HCT116 (cell line): Measurements from ENCODE around the gene TMED10.

Experiments
- ATF3 ChIP-seq: IDR thresholded peaks from 2 replicates; pipeline ENCODE4 v1.6.1; 2012
- CBX3 ChIP-seq: IDR thresholded peaks from 2 replicates; pipeline ENCODE4 v1.6.1; 2012; ENCODE audit warnings: low read depth
- CEBPB ChIP-seq: IDR thresholded peaks from 2 replicates; pipeline ENCODE4 v1.6.1; 2012; ENCODE audit warnings: low read depth
- EZH2 ChIP-seq: fragments of 200-600 bp; sonication (generic); IDR thresholded peaks from 2 replicates; pipeline ENCODE4 v1.6.1; 2017; ENCODE audit warnings: antibody characterized with exemption, mixed run types
- EZH2phosphoT487 ChIP-seq: fragments of 200-600 bp; IDR thresholded peaks from 2 replicates; pipeline ENCODE4 v1.6.1; 2018; ENCODE audit warnings: antibody characterized with exemption, borderline replicate concordance
- MAX ChIP-seq: IDR thresholded peaks from 2 replicates; pipeline ENCODE4 v1.6.1; 2012
- POLR2A ChIP-seq: IDR thresholded peaks from 2 replicates; pipeline ENCODE4 v1.7.0; 2011; ENCODE audit warnings: borderline replicate concordance; ENCODE audit not compliant: insufficient read depth, insufficient read length; ENCODE audit errors: extremely low read depth
- POLR2AphosphoS5 ChIP-seq: IDR thresholded peaks from 2 replicates; pipeline ENCODE4 v1.6.1; 2011; ENCODE audit warnings: mild to moderate bottlenecking, low read depth, low read length, moderate library complexity
- RAD21 ChIP-seq: IDR thresholded peaks from 2 replicates; pipeline ENCODE4 v1.6.1; 2012; ENCODE audit warnings: low read depth, mild to moderate bottlenecking
- SP1 ChIP-seq: IDR thresholded peaks from 2 replicates; pipeline ENCODE4 v1.6.1; 2012; ENCODE audit warnings: low read depth
- YY1 ChIP-seq: IDR thresholded peaks from 2 replicates; pipeline ENCODE4 v1.6.1; 2011; ENCODE audit warnings: low read length, low read depth, moderate library complexity, mild to moderate bottlenecking; ENCODE audit not compliant: insufficient replicate concordance; ENCODE audit errors: extremely low read depth
- ZBTB33 ChIP-seq: IDR thresholded peaks from 2 replicates; pipeline ENCODE4 v1.6.1; 2011; ENCODE audit warnings: mild to moderate bottlenecking, low read length, moderate library complexity; ENCODE audit not compliant: insufficient replicate concordance; ENCODE audit errors: extremely low read depth
- TF ChIP-seq, protein P1 (sequence below), 3 experiments: fragments of 200-600 bp in 1 of 3; sonication (generic) in 1 of 3; IDR thresholded peaks in 2 of 3; conservative IDR thresholded peaks in 1 of 3; 2 replicates each; pipeline ENCODE4 v1.5.1; 2012 to 2017; ENCODE audit warnings: low read depth in 2 of 3, low read length in 2 of 3, antibody characterized with exemption in 1 of 3, borderline replicate concordance in 1 of 3, control low read depth in 1 of 3, mild to moderate bottlenecking in 1 of 3, mixed read lengths in 1 of 3, mixed run types in 1 of 3, moderate library complexity in 1 of 3; ENCODE audit not compliant: insufficient read depth in 1 of 3
- TF ChIP-seq, protein P2 (sequence below): IDR thresholded peaks from 2 replicates; pipeline ENCODE4 v1.6.1; 2012; ENCODE audit warnings: low read depth

DNA sequence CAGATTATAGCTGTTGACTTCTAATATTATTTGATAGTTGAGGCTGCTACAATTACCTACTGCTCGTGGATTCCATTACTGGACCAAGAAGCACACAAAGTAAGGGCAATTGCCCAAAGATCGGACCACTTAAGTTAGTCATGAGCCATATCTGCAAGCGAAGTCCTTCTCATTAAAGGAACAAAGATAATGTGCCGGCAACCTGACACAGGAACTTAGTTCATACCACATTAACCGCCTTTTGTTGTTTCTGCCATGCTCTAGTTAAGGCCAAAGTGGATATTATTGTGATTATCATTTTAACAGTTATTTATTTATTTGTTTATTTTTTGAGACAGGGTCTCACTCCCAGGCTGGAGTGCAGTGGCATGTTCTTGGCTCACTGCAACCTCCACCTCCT, 38.1 kb upstream of the TMED10 start:
- TF ChIP-seq CEBPB (no peak), ATF3 (no peak), MAX (no peak), ZBTB33 (no peak), YY1 (no peak), EZH2phosphoT487 (no peak), POLR2AphosphoS5 (no peak), CBX3 (no peak), RAD21 (no peak), EZH2 (no peak), POLR2A (no peak), SP1 (no peak)
- TF ChIP-seq, protein P1, sequence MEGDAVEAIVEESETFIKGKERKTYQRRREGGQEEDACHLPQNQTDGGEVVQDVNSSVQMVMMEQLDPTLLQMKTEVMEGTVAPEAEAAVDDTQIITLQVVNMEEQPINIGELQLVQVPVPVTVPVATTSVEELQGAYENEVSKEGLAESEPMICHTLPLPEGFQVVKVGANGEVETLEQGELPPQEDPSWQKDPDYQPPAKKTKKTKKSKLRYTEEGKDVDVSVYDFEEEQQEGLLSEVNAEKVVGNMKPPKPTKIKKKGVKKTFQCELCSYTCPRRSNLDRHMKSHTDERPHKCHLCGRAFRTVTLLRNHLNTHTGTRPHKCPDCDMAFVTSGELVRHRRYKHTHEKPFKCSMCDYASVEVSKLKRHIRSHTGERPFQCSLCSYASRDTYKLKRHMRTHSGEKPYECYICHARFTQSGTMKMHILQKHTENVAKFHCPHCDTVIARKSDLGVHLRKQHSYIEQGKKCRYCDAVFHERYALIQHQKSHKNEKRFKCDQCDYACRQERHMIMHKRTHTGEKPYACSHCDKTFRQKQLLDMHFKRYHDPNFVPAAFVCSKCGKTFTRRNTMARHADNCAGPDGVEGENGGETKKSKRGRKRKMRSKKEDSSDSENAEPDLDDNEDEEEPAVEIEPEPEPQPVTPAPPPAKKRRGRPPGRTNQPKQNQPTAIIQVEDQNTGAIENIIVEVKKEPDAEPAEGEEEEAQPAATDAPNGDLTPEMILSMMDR (IDR thresholded peaks at IDR 0.05 in 2 of 3, conservative IDR thresholded peaks at IDR 0.05 in 1 of 3; ENCODE audit: borderline replicate concordance in 1 of 3, insufficient read depth in 1 of 3, low read depth in 2 of 3, low read length in 2 of 3) = no peak
- TF ChIP-seq, protein P2, sequence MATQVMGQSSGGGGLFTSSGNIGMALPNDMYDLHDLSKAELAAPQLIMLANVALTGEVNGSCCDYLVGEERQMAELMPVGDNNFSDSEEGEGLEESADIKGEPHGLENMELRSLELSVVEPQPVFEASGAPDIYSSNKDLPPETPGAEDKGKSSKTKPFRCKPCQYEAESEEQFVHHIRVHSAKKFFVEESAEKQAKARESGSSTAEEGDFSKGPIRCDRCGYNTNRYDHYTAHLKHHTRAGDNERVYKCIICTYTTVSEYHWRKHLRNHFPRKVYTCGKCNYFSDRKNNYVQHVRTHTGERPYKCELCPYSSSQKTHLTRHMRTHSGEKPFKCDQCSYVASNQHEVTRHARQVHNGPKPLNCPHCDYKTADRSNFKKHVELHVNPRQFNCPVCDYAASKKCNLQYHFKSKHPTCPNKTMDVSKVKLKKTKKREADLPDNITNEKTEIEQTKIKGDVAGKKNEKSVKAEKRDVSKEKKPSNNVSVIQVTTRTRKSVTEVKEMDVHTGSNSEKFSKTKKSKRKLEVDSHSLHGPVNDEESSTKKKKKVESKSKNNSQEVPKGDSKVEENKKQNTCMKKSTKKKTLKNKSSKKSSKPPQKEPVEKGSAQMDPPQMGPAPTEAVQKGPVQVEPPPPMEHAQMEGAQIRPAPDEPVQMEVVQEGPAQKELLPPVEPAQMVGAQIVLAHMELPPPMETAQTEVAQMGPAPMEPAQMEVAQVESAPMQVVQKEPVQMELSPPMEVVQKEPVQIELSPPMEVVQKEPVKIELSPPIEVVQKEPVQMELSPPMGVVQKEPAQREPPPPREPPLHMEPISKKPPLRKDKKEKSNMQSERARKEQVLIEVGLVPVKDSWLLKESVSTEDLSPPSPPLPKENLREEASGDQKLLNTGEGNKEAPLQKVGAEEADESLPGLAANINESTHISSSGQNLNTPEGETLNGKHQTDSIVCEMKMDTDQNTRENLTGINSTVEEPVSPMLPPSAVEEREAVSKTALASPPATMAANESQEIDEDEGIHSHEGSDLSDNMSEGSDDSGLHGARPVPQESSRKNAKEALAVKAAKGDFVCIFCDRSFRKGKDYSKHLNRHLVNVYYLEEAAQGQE = no peak
